GM18858 (cell line): ENCODE measurements around the gene TRMO.

Experiments
- ATAC-seq: cut with Tn5 transposase; IDR thresholded peaks from one replicate; pipeline ENCODE4 v1.9.1; 2021; ENCODE audit not compliant: unreplicated experiment

Gene TRMO

GRCh38 chr9:97938081-97938644 is 15.9 kb upstream of the TRMO start, which contains the start of gene HEMGN:
Gene HEMGN, minus strand, starts transcription at chr9:97938172. Its CDS starts 36 bp downstream, at chr9:97938136.
- no peak for ATAC-seq

GRCh38 chr9:97936998-97937397 is 14.7 kb upstream of the TRMO start:
- ATAC-seq: no peak

- no peak for ATAC-seq
These were observed 13.0 kb upstream of the TRMO start for GRCh38 chr9:97935276-97935675.

GRCh38 chr9:97934321-97935115 is 12.2 kb upstream of the TRMO start:
- no peak for ATAC-seq

- ATAC-seq: no peak
These were observed 11.1 kb upstream of the TRMO start for GRCh38 chr9:97933297-97933998.

- no peak for ATAC-seq
These were observed 8.7 kb upstream of the TRMO start for GRCh38 chr9:97930972-97931371.

- no peak for ATAC-seq
These were observed 6.8 kb upstream of the TRMO start for GRCh38 chr9:97928986-97929604.

- ATAC-seq: no peak
These were observed 3.4 kb upstream of the TRMO start for GRCh38 chr9:97925497-97926334.

- ATAC-seq: no peak
These were observed 2.1 kb upstream of the TRMO start for GRCh38 chr9:97924386-97924785.

GRCh38 chr9:97923529-97924108 is 1.3 kb upstream of the TRMO start:
- peak; percentile 24 for ATAC-seq

GRCh38 chr9:97919217-97919813 is 3.0 kb downstream of the TRMO start:
- no peak for ATAC-seq

- ATAC-seq: no peak
These were observed 3.7 kb downstream of the TRMO start for GRCh38 chr9:97918611-97919010.

- ATAC-seq: no peak
These were observed 10.3 kb downstream of the TRMO start for GRCh38 chr9:97911970-97912369.

GRCh38 chr9:97911528-97911927 is 10.8 kb downstream of the TRMO start:
- ATAC-seq: no peak

GRCh38 chr9:97910357-97910756 is 11.9 kb downstream of the TRMO start:
- ATAC-seq: no peak

- no peak for ATAC-seq
These were observed 13.6 kb downstream of the TRMO start for GRCh38 chr9:97908705-97909104.

- ATAC-seq: no peak
These were observed 14.7 kb downstream of the TRMO start for GRCh38 chr9:97907632-97908031.

GRCh38 chr9:97907046-97907445 is 15.3 kb downstream of the TRMO start:
- no peak for ATAC-seq

- ATAC-seq: no peak
These were observed 16.0 kb downstream of the TRMO start for GRCh38 chr9:97906236-97906831.

GRCh38 chr9:97905228-97905627 is 17.1 kb downstream of the TRMO start:
- ATAC-seq: no peak
